GM19239 (cell line): ENCODE results near the gene CSNK2A1.

Experiments
- DNase-seq: peaks from one replicate; pipeline ENCODE4 v3.0.0; 2011; ENCODE audit warnings: low spot score; ENCODE audit not compliant: insufficient read length
- FAIRE-seq: peaks from 2 replicates; lab custom pipeline; 2011; peaks lifted over from hg19 to GRCh38; lab: Jason Lieb, UNC

The CSNK2A1 gene

DNA sequence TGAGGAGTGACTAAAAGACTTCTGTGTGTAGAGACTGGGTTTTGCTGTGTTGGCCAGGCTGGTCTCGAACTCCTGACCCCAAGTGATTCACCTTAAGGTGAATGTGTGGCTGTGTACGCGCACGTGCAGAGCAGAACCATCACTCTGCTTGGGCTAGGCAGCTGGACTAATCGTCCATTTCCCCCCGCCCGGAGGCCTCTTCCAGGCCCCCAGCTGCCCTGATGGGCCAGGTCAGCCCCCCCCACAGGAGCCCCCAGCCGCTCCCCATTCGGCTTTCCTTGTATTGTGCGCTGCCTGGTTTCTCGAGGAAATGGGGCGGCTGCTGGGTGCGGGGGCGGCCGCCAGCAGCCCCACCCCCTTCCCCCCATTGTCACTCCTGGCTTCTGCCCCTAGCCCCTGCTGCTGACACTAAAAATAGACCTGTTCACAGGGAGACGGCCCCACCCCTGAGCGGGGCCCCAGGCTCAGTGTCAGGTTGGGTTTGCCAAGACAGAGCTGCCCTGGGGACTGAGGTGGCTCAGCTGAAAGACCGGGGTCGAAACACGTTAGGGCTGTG, 24.6 kb upstream of the CSNK2A1 start:
- DNase-seq, result no peak
- no peak for FAIRE-seq

DNA sequence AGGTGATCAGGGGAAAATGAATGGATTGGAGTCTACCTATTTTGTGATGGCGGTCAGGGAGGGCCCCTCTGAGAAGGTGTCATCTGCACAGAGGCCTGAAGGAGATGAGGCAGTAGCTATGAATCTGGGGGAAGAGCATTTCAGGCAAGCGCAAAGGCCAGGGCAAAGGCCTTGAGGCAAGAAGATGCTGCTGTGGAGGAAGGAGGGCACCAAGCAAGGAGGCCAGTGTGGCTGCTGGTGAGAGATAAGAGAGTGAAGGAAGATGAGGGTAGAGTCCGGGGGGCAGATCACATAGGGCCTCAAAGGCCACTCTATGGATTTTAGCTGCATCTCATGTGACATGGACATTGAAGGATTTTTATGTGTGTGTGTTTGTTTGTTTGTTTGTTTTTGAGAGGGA, 20.6 kb upstream of the CSNK2A1 start:
- FAIRE-seq, result no peak
- DNase-seq, result no peak

DNA sequence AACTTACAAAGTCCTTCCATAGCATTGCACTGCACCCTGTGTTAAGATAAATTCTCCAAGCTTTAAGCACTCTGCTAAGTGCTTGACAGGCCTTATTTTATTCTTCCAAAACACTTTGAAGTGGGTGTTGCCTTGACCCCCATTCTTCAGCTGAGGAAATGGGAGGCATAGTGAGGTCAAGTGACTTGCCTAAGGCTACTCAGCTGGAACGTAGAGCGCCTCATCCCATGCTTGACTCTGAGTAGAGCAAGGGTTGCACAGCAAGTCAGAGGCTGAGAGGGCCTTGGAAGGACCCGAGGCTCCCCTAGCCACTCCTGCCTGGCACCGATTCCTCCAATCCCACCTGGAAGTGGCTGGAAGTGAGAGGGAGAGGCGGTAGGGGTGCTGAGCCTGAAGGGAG, 19.6 kb upstream of the CSNK2A1 start:
- DNase-seq (no peak), FAIRE-seq (no peak)

DNA sequence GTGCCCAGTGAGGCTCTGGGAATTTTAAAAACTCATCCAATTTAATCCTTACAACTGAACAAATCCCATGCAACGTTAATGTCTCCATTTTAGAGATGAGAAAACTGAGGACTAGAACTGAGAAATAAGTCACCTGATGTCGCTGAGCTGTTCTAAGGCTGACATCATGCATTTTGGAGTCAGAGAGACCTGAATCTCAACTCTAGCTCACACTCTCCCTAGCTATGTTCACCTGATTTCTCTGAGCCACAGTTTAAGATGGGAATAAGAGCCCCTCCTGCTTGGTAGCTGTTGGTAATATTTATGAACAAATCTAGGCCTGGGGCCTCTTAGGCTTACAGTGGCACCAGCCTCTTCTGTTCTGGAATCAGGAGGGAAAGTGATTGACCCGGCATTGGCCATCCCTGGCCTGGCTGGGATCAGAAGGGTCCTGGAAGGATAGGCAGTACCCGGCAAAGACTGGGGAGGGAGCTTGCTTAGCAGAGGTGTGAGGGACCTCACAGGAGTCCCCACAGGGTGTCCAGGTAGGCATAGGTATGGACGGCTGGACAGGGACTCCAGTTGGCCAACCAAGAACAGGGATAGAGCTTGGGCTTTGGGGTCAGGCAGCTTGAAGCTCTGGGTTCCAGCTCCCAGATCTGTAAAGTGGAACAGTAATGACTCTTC, 18.8 kb upstream of the CSNK2A1 start:
- FAIRE-seq, result no peak
- no peak for DNase-seq

- FAIRE-seq (peak; percentile 87), DNase-seq (peak; percentile 62)
Measured at GRCh38 chr20:561437-562231, 18.0 kb upstream of the CSNK2A1 start.

- no peak for DNase-seq
- FAIRE-seq, result no peak
Measured at GRCh38 chr20:560680-561079, 17.1 kb upstream of the CSNK2A1 start.

GRCh38 chr20:558117-558516, 14.5 kb upstream of the CSNK2A1 start:
- FAIRE-seq, result no peak
- DNase-seq, result no peak

DNA sequence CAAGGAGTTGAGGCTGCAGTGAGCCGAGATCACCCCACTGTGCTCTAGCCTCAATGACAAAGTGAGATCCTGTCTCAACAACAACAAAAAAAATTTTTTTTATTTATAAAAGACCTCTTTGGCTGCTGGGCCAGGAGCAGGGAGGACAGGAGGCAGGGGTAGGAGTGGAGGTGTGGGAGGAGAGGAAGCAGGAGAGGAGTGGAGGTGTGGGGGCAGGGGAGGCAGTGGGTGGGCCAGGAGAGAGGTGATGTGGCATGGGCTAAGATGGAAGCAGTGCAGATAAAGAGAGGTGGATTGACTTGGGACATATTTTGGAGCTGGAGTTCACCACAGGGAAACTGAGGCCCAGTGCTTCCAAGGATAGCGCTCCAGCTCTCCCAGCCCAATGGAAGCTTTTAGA, 13.4 kb upstream of the CSNK2A1 start:
- DNase-seq (no peak), FAIRE-seq (no peak)

DNA sequence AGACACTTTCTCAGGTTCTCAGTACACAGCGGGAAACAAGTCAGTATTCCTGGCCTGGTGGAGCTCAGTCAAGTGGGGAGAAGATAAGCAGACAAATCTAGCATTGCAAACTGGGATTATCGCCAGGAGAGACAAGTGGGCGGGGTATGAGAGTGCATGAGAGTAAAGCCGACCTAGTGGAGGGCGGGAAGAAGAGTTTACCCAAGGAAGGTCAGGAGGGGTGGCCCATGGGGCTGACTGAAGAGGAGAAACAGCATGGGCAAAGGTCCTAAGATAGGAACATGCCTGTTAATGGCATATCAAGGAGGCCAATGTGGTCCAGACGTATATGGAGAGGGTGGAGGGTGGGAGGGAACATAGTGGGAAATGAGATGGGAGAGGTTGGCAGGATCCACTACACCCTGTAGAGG, 12.4 kb upstream of the CSNK2A1 start:
- no peak for FAIRE-seq
- DNase-seq, result no peak

DNA sequence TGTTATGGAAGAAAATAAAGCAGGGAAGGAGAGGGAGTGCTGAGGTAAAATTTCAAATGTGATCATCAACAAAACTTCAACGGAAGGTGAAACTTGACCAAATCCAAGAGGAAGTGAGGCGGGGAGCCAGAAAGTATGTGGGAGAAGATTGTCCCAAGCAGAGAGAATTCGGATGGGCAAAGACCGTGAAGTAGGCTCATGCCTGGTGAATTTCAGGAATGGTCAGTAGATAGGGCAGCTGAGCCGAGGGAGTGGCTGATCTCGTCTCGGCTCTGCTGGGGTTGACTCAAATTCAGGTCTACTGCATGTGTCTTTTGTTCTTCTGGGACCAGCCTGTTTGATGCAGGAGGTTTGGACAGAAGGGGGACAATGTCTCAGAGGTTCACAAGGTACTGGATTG, 7.0 kb upstream of the CSNK2A1 start:
- FAIRE-seq (no peak), DNase-seq (no peak)

- no peak for FAIRE-seq
Measured at GRCh38 chr20:549722-550496, 6.3 kb upstream of the CSNK2A1 start.

DNA sequence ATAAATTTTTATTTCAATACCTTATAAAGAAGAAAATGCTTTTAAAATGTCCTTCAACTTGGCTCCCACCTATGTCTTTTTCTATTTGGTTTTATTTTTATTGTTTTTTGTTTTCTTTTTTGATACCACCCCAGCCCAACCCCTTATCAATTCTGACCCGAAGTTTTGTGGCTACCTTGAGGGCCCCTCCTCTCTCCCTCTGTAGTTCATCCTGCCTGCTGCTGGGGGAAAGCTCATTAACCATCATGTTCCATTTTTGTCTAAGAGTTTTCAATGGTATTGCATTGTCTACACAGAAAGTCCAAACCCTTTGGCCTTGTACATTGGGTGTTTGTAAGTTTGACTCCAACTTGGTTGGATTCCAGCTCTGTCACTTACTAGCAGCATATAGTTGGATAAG, 5.3 kb upstream of the CSNK2A1 start:
- no peak for FAIRE-seq
- DNase-seq, result no peak

More at GRCh38 chr20:549722-550496, 6.3 kb upstream of the CSNK2A1 start:
- DNase-seq, result no peak

- FAIRE-seq, result no peak
Measured at GRCh38 chr20:547394-547793, 3.8 kb upstream of the CSNK2A1 start.

GRCh38 chr20:546353-546752, 2.8 kb upstream of the CSNK2A1 start:
- FAIRE-seq (no peak), DNase-seq (no peak)

More at GRCh38 chr20:547394-547793, 3.8 kb upstream of the CSNK2A1 start:
- DNase-seq, result no peak

GRCh38 chr20:544153-544725, 649 bp upstream of the CSNK2A1 start:
- no peak for DNase-seq
- no peak for FAIRE-seq

GRCh38 chr20:542777-543368, 717 bp downstream of the CSNK2A1 start:
- DNase-seq, result peak; percentile 26
- peak; percentile 72 for FAIRE-seq

- DNase-seq (no peak), FAIRE-seq (no peak)
Measured at GRCh38 chr20:540391-541201, 3.0 kb downstream of the CSNK2A1 start.

DNA sequence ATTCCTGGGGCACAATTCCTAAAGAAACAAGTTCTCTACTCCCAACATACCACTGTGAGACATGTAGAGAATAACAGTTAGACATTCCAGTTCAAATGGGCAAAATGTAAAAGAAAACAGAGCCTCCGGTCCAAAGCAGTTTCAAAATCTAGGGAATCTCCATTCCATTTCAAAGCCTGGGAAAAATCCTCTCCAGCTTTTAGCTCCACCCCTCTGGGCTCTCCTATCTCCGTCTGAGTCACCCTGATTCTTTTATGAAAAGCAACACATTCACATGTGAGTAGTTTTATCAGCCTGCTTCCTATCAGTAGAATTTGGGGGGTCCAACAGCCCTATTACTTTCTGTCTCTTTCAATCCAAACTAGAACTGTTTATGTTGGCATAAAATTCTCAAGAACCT, 3.7 kb downstream of the CSNK2A1 start:
- FAIRE-seq, result no peak

GRCh38 chr20:539191-539590, 4.4 kb downstream of the CSNK2A1 start:
- peak; percentile 51 for FAIRE-seq

More for the DNA sequence above, 3.7 kb downstream of the CSNK2A1 start:
- DNase-seq, result no peak

More at GRCh38 chr20:539191-539590, 4.4 kb downstream of the CSNK2A1 start:
- no peak for DNase-seq
